MM.1S (cell line): Measurements from ENCODE around the gene AMMECR1L.

Source experiments
- DNase-seq: peaks from one replicate; pipeline ENCODE4 v3.0.0-alpha.2; 2015
- H2AFZ ChIP-seq: fragments of 300-600 bp; sonication (generic); 2 replicates; pipeline ENCODE4 v1.6.0; 2016; ENCODE audit warnings: antibody characterized with exemption, low read length
- H3F3A ChIP-seq: fragments of 300-600 bp; sonication (generic); 2 replicates; pipeline ENCODE4 v1.6.1; 2016; ENCODE audit warnings: mild to moderate bottlenecking, antibody characterized with exemption, low read length, moderate library complexity, mixed read lengths; ENCODE audit not compliant: insufficient read depth
- H3K27ac ChIP-seq: fragments of 300-600 bp; sonication (generic); 2 replicates; pipeline ENCODE4 v1.5.1; 2016; ENCODE audit warnings: mild to moderate bottlenecking, low read length
- H3K27me3 ChIP-seq: fragments of 300-600 bp; sonication (generic); replicated peaks from 2 replicates; pipeline ENCODE4 v1.6.0; 2016; ENCODE audit warnings: low read length; ENCODE audit not compliant: insufficient read depth
- H3K36me3 ChIP-seq: fragments of 300-600 bp; sonication (generic); replicated peaks from 2 replicates; pipeline ENCODE4 v1.6.1; 2016; ENCODE audit warnings: mild to moderate bottlenecking, low read length, mixed read lengths; ENCODE audit not compliant: insufficient read depth
- H3K4me1 ChIP-seq: fragments of 300-600 bp; sonication (generic); 2 replicates; pipeline ENCODE4 v1.6.1; 2016; ENCODE audit warnings: low read length, mixed read lengths
- H3K4me2 ChIP-seq: fragments of 300-600 bp; sonication (generic); 2 replicates; pipeline ENCODE4 v1.6.0; 2016; ENCODE audit warnings: low read depth, low read length
- H3K4me3 ChIP-seq: fragments of 300-600 bp; sonication (generic); 2 replicates; pipeline ENCODE4 v1.5.1; 2016; ENCODE audit warnings: low read length, mixed read lengths
- H3K79me2 ChIP-seq: fragments of 300-600 bp; sonication (generic); 2 replicates; pipeline ENCODE4 v1.6.1; 2016; ENCODE audit warnings: mixed run types, low read length, mixed read lengths
- H3K9ac ChIP-seq: fragments of 300-600 bp; sonication (generic); 2 replicates; pipeline ENCODE4 v1.6.1; 2016; ENCODE audit warnings: low read length, mixed read lengths
- H3K9me2 ChIP-seq: fragments of 300-600 bp; sonication (generic); replicated peaks from 2 replicates; pipeline ENCODE4 v1.6.1; 2016; ENCODE audit warnings: mild to moderate bottlenecking, low read length, mixed read lengths; ENCODE audit not compliant: insufficient read depth
- H3K9me3 ChIP-seq: fragments of 300-600 bp; sonication (generic); replicated peaks from 2 replicates; pipeline ENCODE4 v1.6.1; 2016; ENCODE audit warnings: mild to moderate bottlenecking, low read length, mixed read lengths; ENCODE audit not compliant: insufficient read depth
- H4K20me1 ChIP-seq: fragments of 300-600 bp; sonication (generic); 2 replicates; pipeline ENCODE4 v1.6.1; 2016; ENCODE audit warnings: mild to moderate bottlenecking, low read length, moderate library complexity, mixed read lengths; ENCODE audit not compliant: insufficient read depth
- EZH2 ChIP-seq: fragments of 300-600 bp; sonication (generic); optimal IDR thresholded peaks from 2 replicates; pipeline ENCODE3; 2017; ENCODE audit warnings: low read depth, mild to moderate bottlenecking, antibody characterized with exemption, low read length, mixed read lengths
- EZH2phosphoT487 ChIP-seq: fragments of 300-600 bp; sonication (generic); IDR thresholded peaks from 2 replicates; pipeline ENCODE4 v1.6.1; 2018; ENCODE audit warnings: antibody characterized with exemption, low read length
- TF ChIP-seq, protein P1 (sequence below): fragments of 300-600 bp; sonication (generic); IDR thresholded peaks from 2 replicates; pipeline ENCODE4 v1.5.1; 2016; ENCODE audit warnings: antibody characterized with exemption, low read length, mixed read lengths

The AMMECR1L gene

DNA sequence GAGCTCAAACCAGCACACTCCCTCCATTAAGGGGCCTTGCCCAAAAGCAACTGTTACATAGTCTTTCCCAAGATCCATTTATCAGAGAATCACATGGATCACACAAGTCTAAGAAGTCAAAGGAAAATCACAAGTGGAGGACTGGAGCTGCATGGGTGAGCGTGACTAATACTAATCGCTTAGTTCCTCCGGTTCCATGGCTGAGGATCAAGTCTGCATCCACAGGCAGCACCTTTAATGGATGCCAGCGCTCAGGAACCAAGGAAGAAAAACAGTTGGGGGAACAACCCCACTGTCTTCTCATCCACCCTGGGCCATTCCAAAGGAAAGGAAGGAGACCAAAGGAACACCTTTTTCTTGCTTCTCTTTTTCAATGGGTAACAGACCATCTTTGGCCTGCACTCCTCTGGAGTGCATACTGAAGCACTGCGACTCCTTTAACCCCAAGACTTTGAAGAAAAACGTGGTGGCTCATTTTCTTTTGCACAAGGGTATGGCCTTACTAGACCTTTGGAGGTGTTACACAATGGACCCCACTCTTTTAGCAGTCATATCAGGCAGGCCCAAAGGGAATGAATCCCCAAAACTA, 65.6 kb downstream of the AMMECR1L start:
- no peaks in the 10 kb centered on the region for H3K79me2 ChIP-seq

DNA sequence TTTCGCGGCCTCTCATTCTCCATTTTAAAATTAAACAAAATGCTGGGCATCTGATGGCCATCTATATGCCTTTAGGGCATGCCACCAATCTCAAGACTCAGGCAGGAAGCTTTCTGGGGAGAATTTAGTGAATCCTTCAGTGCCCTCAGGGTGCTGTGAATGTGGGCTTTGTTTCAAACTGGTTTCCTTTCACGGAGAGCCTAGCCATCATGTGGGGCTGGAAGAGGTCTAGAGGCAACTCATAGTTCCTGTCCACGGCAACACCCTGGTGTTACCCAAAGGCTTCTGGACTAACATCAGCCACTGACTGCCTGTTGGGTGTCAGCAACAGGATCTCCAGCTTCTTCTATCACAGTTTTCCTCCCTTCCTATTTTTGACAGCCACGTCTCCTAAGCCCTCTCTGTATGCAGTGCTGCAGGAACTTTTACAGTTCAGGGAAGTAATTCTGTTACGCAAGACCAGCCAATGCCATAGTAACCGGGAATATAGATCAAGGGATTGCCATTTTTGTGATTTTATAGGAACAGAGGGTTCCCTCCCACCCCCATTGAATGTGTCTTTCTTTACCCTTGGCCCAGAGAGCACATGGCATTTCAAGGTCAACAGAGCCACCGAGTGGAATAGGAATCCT, 66.8 kb downstream of the AMMECR1L start:
- Histone ChIP-seq H2AFZ (no peak overlapping the region), H3F3A (no peaks in the 10 kb centered on the region)

More for the DNA sequence above, 65.6 kb downstream of the AMMECR1L start:
- no peak overlapping the region for H3K4me3 ChIP-seq
- H3K36me3 ChIP-seq = no peaks in the 10 kb centered on the region
- no peaks in the 10 kb centered on the region for H4K20me1 ChIP-seq
- no peaks in the 10 kb centered on the region for H3K9me2 ChIP-seq
- H3K9ac ChIP-seq = no peak overlapping the region
- no peak for DNase-seq
- no peaks in the 10 kb centered on the region for H3K27me3 ChIP-seq
- no peak overlapping the region for H3K27ac ChIP-seq
- 0 out of 2 replicates have a peak, but pooled peaks cover 3% of the 10 kb centered on the region for H3K9me3 ChIP-seq
- no peaks in the 10 kb centered on the region for H3K4me1 ChIP-seq
- no peaks in the 10 kb centered on the region for H3F3A ChIP-seq
- no peak overlapping the region for H2AFZ ChIP-seq
- TF ChIP-seq, protein P1, sequence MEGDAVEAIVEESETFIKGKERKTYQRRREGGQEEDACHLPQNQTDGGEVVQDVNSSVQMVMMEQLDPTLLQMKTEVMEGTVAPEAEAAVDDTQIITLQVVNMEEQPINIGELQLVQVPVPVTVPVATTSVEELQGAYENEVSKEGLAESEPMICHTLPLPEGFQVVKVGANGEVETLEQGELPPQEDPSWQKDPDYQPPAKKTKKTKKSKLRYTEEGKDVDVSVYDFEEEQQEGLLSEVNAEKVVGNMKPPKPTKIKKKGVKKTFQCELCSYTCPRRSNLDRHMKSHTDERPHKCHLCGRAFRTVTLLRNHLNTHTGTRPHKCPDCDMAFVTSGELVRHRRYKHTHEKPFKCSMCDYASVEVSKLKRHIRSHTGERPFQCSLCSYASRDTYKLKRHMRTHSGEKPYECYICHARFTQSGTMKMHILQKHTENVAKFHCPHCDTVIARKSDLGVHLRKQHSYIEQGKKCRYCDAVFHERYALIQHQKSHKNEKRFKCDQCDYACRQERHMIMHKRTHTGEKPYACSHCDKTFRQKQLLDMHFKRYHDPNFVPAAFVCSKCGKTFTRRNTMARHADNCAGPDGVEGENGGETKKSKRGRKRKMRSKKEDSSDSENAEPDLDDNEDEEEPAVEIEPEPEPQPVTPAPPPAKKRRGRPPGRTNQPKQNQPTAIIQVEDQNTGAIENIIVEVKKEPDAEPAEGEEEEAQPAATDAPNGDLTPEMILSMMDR = no peak
- TF ChIP-seq EZH2phosphoT487 = no peak
- no peak for TF ChIP-seq EZH2
- no peak overlapping the region for H3K4me2 ChIP-seq

DNA sequence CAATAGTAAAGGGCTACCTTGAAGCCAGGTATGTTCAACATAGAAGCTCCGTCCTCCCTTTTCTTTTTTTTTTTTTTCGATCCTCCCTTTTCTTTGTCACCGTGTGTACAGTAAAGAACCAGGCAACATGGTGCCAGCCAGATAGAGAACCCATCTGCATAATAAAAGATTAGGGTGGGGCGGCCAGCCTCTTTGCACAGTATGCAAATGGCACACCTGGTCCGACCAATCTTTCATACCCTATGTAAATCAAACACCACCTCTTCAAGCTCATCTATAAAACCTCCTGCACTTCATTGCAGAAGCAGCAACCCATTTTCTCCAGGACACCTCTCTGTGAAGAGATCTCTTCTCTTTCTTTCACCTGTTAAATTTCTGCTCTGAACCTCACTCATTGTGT, 67.5 kb downstream of the AMMECR1L start:
- H3K4me2 ChIP-seq = no peak overlapping the region
- no peak for DNase-seq
- H3K9me3 ChIP-seq = 0 out of 2 replicates have a peak, but pooled peaks cover 3% of the 10 kb centered on the region
- H3F3A ChIP-seq = no peaks in the 10 kb centered on the region
- no peak overlapping the region for H3K4me3 ChIP-seq
- TF ChIP-seq EZH2 = no peak
- TF ChIP-seq EZH2phosphoT487 = no peak
- TF ChIP-seq, protein P1 = no peak
- no peaks in the 10 kb centered on the region for H3K79me2 ChIP-seq
- H3K27me3 ChIP-seq = no peaks in the 10 kb centered on the region
- H4K20me1 ChIP-seq = no peaks in the 10 kb centered on the region
- H3K9me2 ChIP-seq = no peaks in the 10 kb centered on the region
- H3K36me3 ChIP-seq = no peaks in the 10 kb centered on the region
- no peak overlapping the region for H3K9ac ChIP-seq
- H2AFZ ChIP-seq = no peak overlapping the region
- no peak overlapping the region for H3K27ac ChIP-seq
- H3K4me1 ChIP-seq = no peaks in the 10 kb centered on the region

More for the DNA sequence above, 66.8 kb downstream of the AMMECR1L start:
- H3K79me2 ChIP-seq = no peaks in the 10 kb centered on the region
- H3K4me2 ChIP-seq = no peak overlapping the region
- no peaks in the 10 kb centered on the region for H3K36me3 ChIP-seq
- H3K9me2 ChIP-seq = no peaks in the 10 kb centered on the region
- no peak overlapping the region for H3K27ac ChIP-seq
- no peaks in the 10 kb centered on the region for H3K4me1 ChIP-seq
- TF ChIP-seq EZH2 = no peak
- TF ChIP-seq, protein P1 = no peak
- TF ChIP-seq EZH2phosphoT487 = no peak
- H3K9me3 ChIP-seq = 0 out of 2 replicates have a peak, but pooled peaks cover 3% of the 10 kb centered on the region
- DNase-seq = no peak
- H3K27me3 ChIP-seq = no peaks in the 10 kb centered on the region
- no peaks in the 10 kb centered on the region for H4K20me1 ChIP-seq
- H3K9ac ChIP-seq = no peak overlapping the region
- no peak overlapping the region for H3K4me3 ChIP-seq
